Stomach (tissue), 9 donors: Measurements from ENCODE around the gene ITIH3. TPM values are rescaled to one million over a fixed set of nuclear protein-coding genes. Genes with fewer than 3 reads are reported as not detected.

ENCODE experiments used
- DNase-seq, 2 donors: peaks; one replicate each; pipeline versions ENCODE4 v3.0.0 to v3.0.0-alpha.2; 2013 to 2019
- H3K27ac ChIP-seq, 5 donors: fragments of 200-600 bp in 4 of 5; sonication (generic) in 4 of 5; one replicate each; pipeline ENCODE4 v1.5.1; 2013 to 2019; ENCODE audit warnings: mild to moderate bottlenecking in 1 of 5, moderate library complexity in 1 of 5
- H3K27me3 ChIP-seq, 3 donors: fragments of 200-600 bp; sonication (generic); one replicate each; pipeline ENCODE4 v1.5.1; 2017 to 2019; ENCODE audit warnings: mixed run types in 1 of 3
- H3K36me3 ChIP-seq, 4 donors: fragments of 200-600 bp; sonication (generic); 1 replicate in 3 of 4; 2 replicates in 1 of 4; pipeline ENCODE4 v1.5.1; 2016 to 2019
- H3K4me1 ChIP-seq, 4 donors: fragments of 200-600 bp; sonication (generic); one replicate each; pipeline ENCODE4 v1.5.1; 2016 to 2019
- H3K4me3 ChIP-seq, 4 donors: fragments of 200-600 bp; sonication (generic) in 3 of 4; one replicate each; pipeline ENCODE4 v1.5.1; 2016 to 2019; ENCODE audit warnings: mild to moderate bottlenecking in 1 of 4
- H3K9me3 ChIP-seq, 4 donors: fragments of 200-600 bp; sonication (generic); one replicate each; pipeline ENCODE4 v1.5.1; 2016 to 2019
- CTCF ChIP-seq, 7 experiments: fragments of 450-650 bp in 4 of 7; fragments of 200-600 bp in 3 of 7; sonication (generic) in 3 of 7; IDR thresholded peaks; one replicate each; pipeline ENCODE4 v1.5.1; 2016 to 2019; ENCODE audit warnings: antibody characterized with exemption in 7 of 7, control low read depth in 2 of 7, mild to moderate bottlenecking in 1 of 7
- EP300 ChIP-seq: sonication (generic); formaldehyde crosslinking; IDR thresholded peaks from one replicate; pipeline ENCODE4 v1.6.1; 2017; ENCODE audit warnings: antibody characterized with exemption
- POLR2A ChIP-seq, 4 donors: fragments of 450-650 bp; IDR thresholded peaks; one replicate each; pipeline ENCODE4 v1.6.1; 2016; ENCODE audit warnings: antibody characterized with exemption in 4 of 4, control low read depth in 2 of 4, mild to moderate bottlenecking in 1 of 4, moderate library complexity in 1 of 4
- POLR2AphosphoS5 ChIP-seq, 3 donors: sonication (generic); formaldehyde crosslinking; IDR thresholded peaks; one replicate each; pipeline ENCODE4 v1.6.1; 2016; ENCODE audit warnings: antibody characterized with exemption in 3 of 3
- WGBS, 5 donors: extraction: QIAGEN DNeasy Blood & Tissue Kit in 3 of 5; methylation state at CpG; one replicate each; pipeline versions ENCODE4 v1.1.5 to v1.1.7; 2013 to 2018; 5-methylcytosine and 5-hydroxymethylcytosine counted together
- intact Hi-C: fragments of 100-400 bp; cut with DNase I; formaldehyde crosslinking; loops from one replicate; pipeline ENCODE4 v1.15.1; 2023; ENCODE audit warnings: low total_unique reads
- polyA plus RNA-seq, 3 donors: library from polyadenylated mRNA; stranded (reverse); fragments of 200-250 nt; gene quantifications; one replicate each; pipeline ENCODE4 v1.2.3, GENCODE V29; 2013
- total RNA-seq, 5 donors: library from RNA; depleted of rRNA; stranded (reverse); fragments of >200 nt; gene quantifications; one replicate each; pipeline versions ENCODE4 v1.1.0 to v1.2.3, GENCODE V29; 2014 to 2016
- donor health status: healthy with polysubstance abuse.
- donor health status: Bipolar disorder and iron deficiency.
- donor health status: healthy.

Gene ITIH3
- total and polyA plus RNA-seq, 8 donors, result 0.19 to 210 (median 6.4) TPM; not detected in 2

- Histone ChIP-seq H3K27ac (no peak overlapping the region), H3K4me3 (no peak overlapping the region), H3K36me3 (no peaks in the 10 kb centered on the region), H3K9me3 (no peaks in the 10 kb centered on the region), H3K27me3 (peaks cover 0 to 12% (median 0%) of the 10 kb centered on the region in 3 donors), H3K4me1 (no peaks in the 10 kb centered on the region)
- intact Hi-C loops, result no loop called here
- WGBS, 5 donors, result 68 to 87% (median 72%) methylated on average over 5 of the region's 5 CpGs
- TF ChIP-seq POLR2A (IDR thresholded peaks at IDR 0.05), result no peak
- TF ChIP-seq POLR2AphosphoS5 (IDR thresholded peaks at IDR 0.05), result no peak
- TF ChIP-seq EP300, result no peak
- TF ChIP-seq CTCF (IDR thresholded peaks at IDR 0.05), result no peak
- no peak for DNase-seq
These were observed 7.2 kb downstream of the ITIH3 start for GRCh38 chr3:52801839-52802238.

- no peak for TF ChIP-seq POLR2AphosphoS5 (IDR thresholded peaks at IDR 0.05)
- TF ChIP-seq EP300, result no peak
- TF ChIP-seq CTCF (IDR thresholded peaks at IDR 0.05), result no peak
- no peak for TF ChIP-seq POLR2A (IDR thresholded peaks at IDR 0.05)
- peaks cover 0 to 12% (median 0%) of the 10 kb centered on the region in 3 donors for H3K27me3 ChIP-seq
- no peak overlapping the region for H3K27ac ChIP-seq
- H3K36me3 ChIP-seq, result no peaks in the 10 kb centered on the region
- H3K4me3 ChIP-seq, result no peak overlapping the region
- H3K9me3 ChIP-seq, result no peaks in the 10 kb centered on the region
- WGBS, 5 donors, result 72 to 81% (median 78%) methylated on average over 18 to 19 of the region's 19 CpGs
- intact Hi-C loops, result no loop called here
- no peak for DNase-seq
- H3K4me1 ChIP-seq, result no peaks in the 10 kb centered on the region
These were observed 10.9 kb downstream of the ITIH3 start for GRCh38 chr3:52805270-52806039.

GRCh38 chr3:52809149-52809548, 14.6 kb downstream of the ITIH3 start:
- no peaks in the 10 kb centered on the region for H3K4me1 ChIP-seq
- peaks cover 0 to 12% (median 0%) of the 10 kb centered on the region in 3 donors for H3K27me3 ChIP-seq
- TF ChIP-seq CTCF (IDR thresholded peaks at IDR 0.05) (no peak), POLR2A (IDR thresholded peaks at IDR 0.05) (no peak), EP300 (no peak), POLR2AphosphoS5 (IDR thresholded peaks at IDR 0.05) (no peak)
- no peak overlapping the region for H3K27ac ChIP-seq
- H3K36me3 ChIP-seq, result no peaks in the 10 kb centered on the region
- no peak overlapping the region for H3K4me3 ChIP-seq
- intact Hi-C loops, result no loop called here
- 59 to 79% (median 63%) methylated on average over 2 of the region's 2 CpGs for WGBS, 5 donors
- no peak for DNase-seq
- no peaks in the 10 kb centered on the region for H3K9me3 ChIP-seq

- Histone ChIP-seq H3K27me3 (peaks cover 0 to 12% (median 0%) of the 10 kb centered on the region in 3 donors), H3K9me3 (no peaks in the 10 kb centered on the region), H3K36me3 (no peaks in the 10 kb centered on the region), H3K4me1 (no peaks in the 10 kb centered on the region), H3K4me3 (no peak overlapping the region), H3K27ac (no peak overlapping the region)
- no peak for TF ChIP-seq POLR2AphosphoS5 (IDR thresholded peaks at IDR 0.05)
- TF ChIP-seq CTCF (IDR thresholded peaks at IDR 0.05), result no peak
- TF ChIP-seq EP300, result no peak
- no peak for TF ChIP-seq POLR2A (IDR thresholded peaks at IDR 0.05)
- WGBS, 5 donors, result 55 to 68% (median 64%) methylated on average over 7 of the region's 7 CpGs
- peak in 1 of 2 donors; percentile 42 for DNase-seq
- intact Hi-C loops, result no loop called here
These were observed 15.2 kb downstream of the ITIH3 start for GRCh38 chr3:52809662-52810377.
